Ascending aorta (tissue), 2 donors: Measurements from ENCODE around the gene MLIP. TPM values are rescaled to one million over a fixed set of nuclear protein-coding genes. Genes with fewer than 3 reads are reported as not detected.

ENCODE experiments used
- DNase-seq, 2 donors: peaks; one replicate each; pipeline ENCODE4 v3.0.0-alpha.2; 2019; ENCODE audit warnings: low spot score in 2 of 2
- H3K27ac ChIP-seq, 2 donors: fragments of 200-600 bp; sonication (generic); one replicate each; pipeline ENCODE4 v1.5.1; 2016 to 2017; ENCODE audit warnings: mild to moderate bottlenecking in 1 of 2
- H3K27me3 ChIP-seq: fragments of 200-600 bp; sonication (generic); one replicate; pipeline ENCODE4 v1.5.1; 2017
- H3K36me3 ChIP-seq, 2 donors: fragments of 200-600 bp; sonication (generic); one replicate each; pipeline ENCODE4 v1.5.1; 2016
- H3K4me1 ChIP-seq, 2 donors: fragments of 200-600 bp; sonication (generic); one replicate each; pipeline ENCODE4 v1.5.1; 2016 to 2017; ENCODE audit warnings: mild to moderate bottlenecking in 1 of 2
- H3K4me3 ChIP-seq, 2 donors: fragments of 200-600 bp; sonication (generic); one replicate each; pipeline ENCODE4 v1.5.1; 2016 to 2017; ENCODE audit warnings: mild to moderate bottlenecking in 1 of 2
- H3K9me3 ChIP-seq, 2 donors: fragments of 200-600 bp; sonication (generic); one replicate each; pipeline ENCODE4 v1.5.1; 2016
- CTCF ChIP-seq, 3 experiments: fragments of 200-600 bp in 2 of 3; fragments of 450-650 bp in 1 of 3; sonication (generic) in 2 of 3; IDR thresholded peaks; one replicate each; pipeline ENCODE4 v1.5.1; 2016 to 2019; ENCODE audit warnings: antibody characterized with exemption in 3 of 3, mild to moderate bottlenecking in 1 of 3, moderate library complexity in 1 of 3
- intact Hi-C: fragments of 100-400 bp; cut with DNase I; formaldehyde crosslinking; loops from one replicate; pipeline ENCODE4 v1.15.1; 2023
- total RNA-seq: library from RNA; depleted of rRNA; stranded (reverse); fragments of >200 nt; gene quantifications from one replicate; pipeline ENCODE4 v1.1.0, GENCODE V29; 2016

The MLIP gene
- total RNA-seq, 1 donor from 2014 or later = not detected

GRCh38 chr6:54291146-54291545, 179.9 kb downstream of the MLIP start:
- Histone ChIP-seq H3K27ac (no peak overlapping the region), H3K4me1 (no peaks in the 10 kb centered on the region), H3K9me3 (no peaks in the 10 kb centered on the region), H3K4me3 (no peak overlapping the region), H3K27me3 (no peaks in the 10 kb centered on the region), H3K36me3 (no peaks in the 10 kb centered on the region)
- intact Hi-C loops = no loop called here
- no peak for TF ChIP-seq CTCF (IDR thresholded peaks at IDR 0.05)
- DNase-seq = no peak

GRCh38 chr6:54291738-54292137, 180.5 kb downstream of the MLIP start:
- no peak overlapping the region for H3K27ac ChIP-seq
- no peak for DNase-seq
- no peaks in the 10 kb centered on the region for H3K9me3 ChIP-seq
- H3K27me3 ChIP-seq = no peaks in the 10 kb centered on the region
- no peak for TF ChIP-seq CTCF (IDR thresholded peaks at IDR 0.05)
- intact Hi-C loops = no loop called here
- H3K4me1 ChIP-seq = no peaks in the 10 kb centered on the region
- no peaks in the 10 kb centered on the region for H3K36me3 ChIP-seq
- no peak overlapping the region for H3K4me3 ChIP-seq

- Histone ChIP-seq H3K27me3 (no peaks in the 10 kb centered on the region), H3K4me1 (no peaks in the 10 kb centered on the region), H3K9me3 (no peaks in the 10 kb centered on the region), H3K4me3 (no peak overlapping the region), H3K36me3 (no peaks in the 10 kb centered on the region), H3K27ac (no peak overlapping the region)
- DNase-seq = no peak
- TF ChIP-seq CTCF (IDR thresholded peaks at IDR 0.05) = no peak
- intact Hi-C loops = no loop called here
Measured at GRCh38 chr6:54294965-54295532, 183.8 kb downstream of the MLIP start.

- H3K36me3 ChIP-seq = no peaks in the 10 kb centered on the region
- intact Hi-C loops = no loop called here
- H3K27me3 ChIP-seq = no peaks in the 10 kb centered on the region
- H3K4me1 ChIP-seq = no peaks in the 10 kb centered on the region
- no peaks in the 10 kb centered on the region for H3K9me3 ChIP-seq
- no peak overlapping the region for H3K4me3 ChIP-seq
- TF ChIP-seq CTCF (IDR thresholded peaks at IDR 0.05) = no peak
- H3K27ac ChIP-seq = no peak overlapping the region
- no peak for DNase-seq
Measured at GRCh38 chr6:54299542-54300269, 188.5 kb downstream of the MLIP start.

- DNase-seq = no peak
- Histone ChIP-seq H3K36me3 (no peaks in the 10 kb centered on the region), H3K4me1 (no peaks in the 10 kb centered on the region), H3K27ac (no peak overlapping the region), H3K9me3 (no peaks in the 10 kb centered on the region), H3K4me3 (no peak overlapping the region), H3K27me3 (no peaks in the 10 kb centered on the region)
- intact Hi-C loops = no loop called here
- no peak for TF ChIP-seq CTCF (IDR thresholded peaks at IDR 0.05)
Measured at GRCh38 chr6:54301770-54302169, 190.5 kb downstream of the MLIP start.
